ENCODE measurements around the gene GRK3. TPM values are rescaled to one million over a fixed set of nuclear protein-coding genes. Genes with fewer than 3 reads are reported as not detected.
"Not testable (repeated sequence)": the region's sequence is repeated elsewhere in the genome, so short reads cannot be mapped to it uniquely, and the experiment has no call there.

GRK3 gene
- total RNA-seq, 1 experiment from 2014 or later = 2.0 TPM

DNA sequence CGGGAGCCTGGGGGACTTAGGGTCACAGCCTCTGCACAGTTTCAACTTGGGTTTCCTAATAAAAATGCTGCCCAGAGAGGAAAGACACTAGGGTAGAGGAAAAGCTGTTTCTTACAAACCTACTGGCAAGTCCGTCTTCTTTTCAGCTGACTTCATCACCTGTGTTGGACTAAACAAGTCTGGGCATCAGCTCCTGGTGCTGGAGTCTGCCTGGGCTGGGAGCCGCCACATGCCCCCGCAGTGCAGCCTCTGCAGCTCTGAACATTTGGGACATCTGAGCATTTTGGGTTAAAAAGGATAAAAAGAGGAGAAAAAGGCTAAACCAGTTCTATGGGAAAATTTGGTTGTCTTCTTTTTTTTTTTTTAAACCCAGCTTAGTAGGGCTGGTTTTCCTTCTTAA, 49.1 kb downstream of the GRK3 start:
- CTCF ChIA-PET; DNase-seq (ENCODE audit: low spot score); H3K27ac ChIP-seq (ENCODE audit: low read depth, low read length, poor library complexity, severe bottlenecking); H3K4me1 ChIP-seq (ENCODE audit: insufficient read depth, low read length, poor library complexity, severe bottlenecking); intact Hi-C loops (cut with micrococcal nuclease; ENCODE audit: unreplicated experiment); POLR2A ChIA-PET (ENCODE audit: low non-redundant PET); BruUV-seq (replicated peaks); H3K9me3 ChIP-seq (ENCODE audit: low read depth, low read length, poor library complexity, severe bottlenecking); H3K27me3 ChIP-seq (replicated peaks; ENCODE audit: insufficient read depth, low read depth, low read length, poor library complexity); H3K4me3 ChIP-seq (ENCODE audit: low read depth, low read length, poor library complexity, severe bottlenecking); H3K36me3 ChIP-seq (ENCODE audit: insufficient read depth, low read length, poor library complexity, severe bottlenecking): not testable (repeated sequence)

DNA sequence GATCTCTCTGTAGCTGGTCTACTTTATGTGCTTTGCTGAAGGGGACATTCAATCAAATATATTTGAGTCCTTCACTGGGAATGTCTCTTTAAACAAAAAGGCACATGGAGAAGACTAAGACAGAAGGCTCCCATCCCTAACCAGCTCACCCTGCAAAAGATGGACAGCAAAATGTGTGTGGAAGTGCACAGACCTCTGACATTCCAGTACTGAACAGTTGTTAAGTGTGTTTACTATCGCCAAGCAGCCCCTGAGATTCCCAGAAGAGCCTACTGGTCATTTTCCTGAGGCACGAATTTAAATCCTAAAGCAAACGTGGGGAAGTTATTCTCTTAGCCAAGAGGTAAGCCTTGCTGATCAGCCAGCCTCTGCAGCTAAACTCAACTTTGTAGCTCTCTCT, 50.3 kb downstream of the GRK3 start:
- intact Hi-C loops (cut with micrococcal nuclease; ENCODE audit: unreplicated experiment); H3K4me1 ChIP-seq (ENCODE audit: insufficient read depth, low read length, poor library complexity, severe bottlenecking); H3K27ac ChIP-seq (ENCODE audit: low read depth, low read length, poor library complexity, severe bottlenecking); DNase-seq (ENCODE audit: low spot score); CTCF ChIA-PET; H3K9me3 ChIP-seq (ENCODE audit: low read depth, low read length, poor library complexity, severe bottlenecking); H3K36me3 ChIP-seq (ENCODE audit: insufficient read depth, low read length, poor library complexity, severe bottlenecking); POLR2A ChIA-PET (ENCODE audit: low non-redundant PET); BruUV-seq (replicated peaks); H3K27me3 ChIP-seq (replicated peaks; ENCODE audit: insufficient read depth, low read depth, low read length, poor library complexity); H3K4me3 ChIP-seq (ENCODE audit: low read depth, low read length, poor library complexity, severe bottlenecking): not testable (repeated sequence)

DNA sequence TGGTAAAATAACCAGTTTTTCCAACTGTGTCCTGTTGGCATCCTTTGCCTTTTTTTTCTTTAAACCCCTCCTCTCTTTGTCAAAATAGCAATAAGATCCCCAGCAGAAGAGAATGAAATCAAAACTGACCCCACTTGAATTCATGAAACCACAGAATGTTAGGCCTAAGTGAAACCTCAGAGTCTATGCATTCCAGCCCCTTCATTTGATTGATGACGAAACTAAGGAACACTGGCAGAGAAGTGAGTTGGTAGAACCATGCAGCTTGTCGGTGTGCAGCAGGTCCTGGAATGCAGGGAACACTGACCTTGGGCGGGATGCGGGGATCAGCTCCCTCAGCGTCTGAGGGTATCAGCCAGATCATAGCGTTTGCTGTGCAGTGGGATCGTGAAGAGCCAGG, 57.5 kb downstream of the GRK3 start:
- Histone ChIP-seq H3K27ac (ENCODE audit: low read depth, low read length, poor library complexity, severe bottlenecking) (no peak overlapping the region), H3K9me3 (ENCODE audit: low read depth, low read length, poor library complexity, severe bottlenecking) (no peaks in the 10 kb centered on the region), H3K27me3 (replicated peaks; ENCODE audit: insufficient read depth, low read depth, low read length, poor library complexity) (no peaks in the 10 kb centered on the region), H3K4me1 (ENCODE audit: insufficient read depth, low read length, poor library complexity, severe bottlenecking) (no peaks in the 10 kb centered on the region), H3K4me3 (ENCODE audit: low read depth, low read length, poor library complexity, severe bottlenecking) (no peak overlapping the region), H3K36me3 (ENCODE audit: insufficient read depth, low read length, poor library complexity, severe bottlenecking) (no peaks in the 10 kb centered on the region)
- TF ChIP-seq EZH2 (IDR thresholded peaks at IDR 0.05; ENCODE audit: borderline replicate concordance, low read depth, low read length, poor library complexity, severe bottlenecking) = no peak
- TF ChIP-seq, protein P1, sequence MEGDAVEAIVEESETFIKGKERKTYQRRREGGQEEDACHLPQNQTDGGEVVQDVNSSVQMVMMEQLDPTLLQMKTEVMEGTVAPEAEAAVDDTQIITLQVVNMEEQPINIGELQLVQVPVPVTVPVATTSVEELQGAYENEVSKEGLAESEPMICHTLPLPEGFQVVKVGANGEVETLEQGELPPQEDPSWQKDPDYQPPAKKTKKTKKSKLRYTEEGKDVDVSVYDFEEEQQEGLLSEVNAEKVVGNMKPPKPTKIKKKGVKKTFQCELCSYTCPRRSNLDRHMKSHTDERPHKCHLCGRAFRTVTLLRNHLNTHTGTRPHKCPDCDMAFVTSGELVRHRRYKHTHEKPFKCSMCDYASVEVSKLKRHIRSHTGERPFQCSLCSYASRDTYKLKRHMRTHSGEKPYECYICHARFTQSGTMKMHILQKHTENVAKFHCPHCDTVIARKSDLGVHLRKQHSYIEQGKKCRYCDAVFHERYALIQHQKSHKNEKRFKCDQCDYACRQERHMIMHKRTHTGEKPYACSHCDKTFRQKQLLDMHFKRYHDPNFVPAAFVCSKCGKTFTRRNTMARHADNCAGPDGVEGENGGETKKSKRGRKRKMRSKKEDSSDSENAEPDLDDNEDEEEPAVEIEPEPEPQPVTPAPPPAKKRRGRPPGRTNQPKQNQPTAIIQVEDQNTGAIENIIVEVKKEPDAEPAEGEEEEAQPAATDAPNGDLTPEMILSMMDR (conservative IDR thresholded peaks at IDR 0.05; ENCODE audit: low read depth, low read length) = no peak
- ChIA-PET POLR2A (ENCODE audit: low non-redundant PET) (no interaction called here), CTCF (no interaction called here)
- BruUV-seq (replicated peaks) = no TSS peak
- no peak for DNase-seq (ENCODE audit: low spot score)
- intact Hi-C loops (cut with micrococcal nuclease; ENCODE audit: unreplicated experiment) = no loop called here

DNA sequence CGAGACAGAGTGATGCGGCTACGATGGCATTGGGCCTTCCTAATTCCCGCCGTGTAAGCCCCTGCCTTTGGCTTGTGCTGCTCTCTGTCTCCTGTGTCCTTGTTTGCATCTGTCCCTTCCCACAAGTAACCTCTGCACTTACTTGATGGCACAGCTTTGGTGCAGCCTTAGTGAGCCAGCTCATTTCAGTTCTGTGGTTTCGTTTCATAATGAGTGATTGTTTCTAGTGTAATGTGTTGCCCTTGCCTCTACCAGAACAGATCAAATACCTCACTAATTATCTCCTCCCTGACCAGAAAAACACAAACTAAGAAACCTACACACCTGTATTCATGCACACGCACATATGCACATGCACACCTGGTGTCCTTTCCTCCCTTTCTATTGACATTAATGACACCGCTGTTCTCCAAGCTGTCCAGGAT, 58.8 kb downstream of the GRK3 start:
- H3K4me1 ChIP-seq (ENCODE audit: insufficient read depth, low read length, poor library complexity, severe bottlenecking) = no peaks in the 10 kb centered on the region
- H3K27me3 ChIP-seq (replicated peaks; ENCODE audit: insufficient read depth, low read depth, low read length, poor library complexity) = no peaks in the 10 kb centered on the region
- no peaks in the 10 kb centered on the region for H3K9me3 ChIP-seq (ENCODE audit: low read depth, low read length, poor library complexity, severe bottlenecking)
- H3K27ac ChIP-seq (ENCODE audit: low read depth, low read length, poor library complexity, severe bottlenecking) = no peak overlapping the region
- H3K36me3 ChIP-seq (ENCODE audit: insufficient read depth, low read length, poor library complexity, severe bottlenecking) = no peaks in the 10 kb centered on the region
- no peak for DNase-seq (ENCODE audit: low spot score)
- no peak overlapping the region for H3K4me3 ChIP-seq (ENCODE audit: low read depth, low read length, poor library complexity, severe bottlenecking)
- no TSS peak for BruUV-seq (replicated peaks)
- intact Hi-C loops (cut with micrococcal nuclease; ENCODE audit: unreplicated experiment) = no loop called here
- no peak for TF ChIP-seq EZH2 (IDR thresholded peaks at IDR 0.05; ENCODE audit: borderline replicate concordance, low read depth, low read length, poor library complexity, severe bottlenecking)
- TF ChIP-seq, protein P1 (conservative IDR thresholded peaks at IDR 0.05; ENCODE audit: low read depth, low read length) = no peak
- POLR2A ChIA-PET (ENCODE audit: low non-redundant PET) = no interaction called here
- CTCF ChIA-PET = no interaction called here

Measured in A673 (cell line).